ENCODE results near the gene LVRN. TPM values are rescaled to one million over a fixed set of nuclear protein-coding genes. Genes with fewer than 3 reads are reported as not detected.

Gene LVRN
- total and polyA plus RNA-seq, 2 of the 4 experiments (the other 2 are of a cell fraction) = 0.10 to 0.18 TPM

- Histone ChIP-seq H3K36me3 (ENCODE audit: control insufficient read depth, insufficient read depth, low read length) (no peaks in the 10 kb centered on the region), H4K91ac (ENCODE audit: insufficient read depth, low read depth, low read length) (no peak overlapping the region), H3K4me3 (ENCODE audit: insufficient read depth, low read depth, low read length) (no peak overlapping the region), H3K9ac (ENCODE audit: low read depth, low read length) (no peak overlapping the region), H3K27ac (ENCODE audit: insufficient read depth, low read length) (no peak overlapping the region), H3K4me1 (ENCODE audit: control insufficient read depth, insufficient read depth, low read length) (no peaks in the 10 kb centered on the region), H3K14ac (replicated peaks; ENCODE audit: low read depth, low read length) (no peak overlapping the region), H2AK9ac (replicated peaks; ENCODE audit: low read depth, low read length, poor library complexity) (no peak overlapping the region), H3K23ac (ENCODE audit: low read depth, low read length) (no peak overlapping the region), H3K9me1 (ENCODE audit: insufficient read depth, low read length) (no peaks in the 10 kb centered on the region), H4K5ac (ENCODE audit: low read depth, low read length) (no peak overlapping the region), H3K9me3 (ENCODE audit: control insufficient read depth, insufficient read depth, low read length) (no peaks in the 10 kb centered on the region), H2BK15ac (ENCODE audit: low read depth, low read length) (no peak overlapping the region), H4K8ac (ENCODE audit: low read depth in 2 of 2, low read length in 2 of 2) (no peak overlapping the region), H3K79me1 (ENCODE audit: low read depth in 1 of 2, low read length in 2 of 2) (no peaks in the 10 kb centered on the region), H3K56ac (ENCODE audit: extremely low read depth, insufficient read depth, low read length) (no peak overlapping the region), H3K27me3 (ENCODE audit: control insufficient read depth, insufficient read depth, low read length) (peaks cover 3% of the 10 kb centered on the region; the same call in 1 of the 2 replicates), H2BK20ac (ENCODE audit: low read depth, low read length) (no peak overlapping the region), H2AK5ac (ENCODE audit: low read depth, low read length) (no peak overlapping the region), H3K18ac (ENCODE audit: low read depth, low read length) (no peak overlapping the region), H4K20me1 (ENCODE audit: insufficient read depth, low read length) (no peaks in the 10 kb centered on the region), H2BK120ac (ENCODE audit: low read depth, low read length) (no peak overlapping the region), H3K4me2 (ENCODE audit: low read depth, low read length) (no peak overlapping the region), H2AFZ (replicated peaks; ENCODE audit: low read length, poor library complexity) (no peak overlapping the region), H3K4ac (ENCODE audit: low read depth, low read length) (no peak overlapping the region), H2BK5ac (ENCODE audit: low read depth, low read length, poor library complexity, severe bottlenecking) (no peak overlapping the region)
- DNase-seq (peak; percentile 72), ATAC-seq (ENCODE audit: low read depth) (peak; percentile 66)
- no peak for TF ChIP-seq RCOR1 (IDR thresholded peaks at IDR 0.05; ENCODE audit: insufficient replicate concordance, low read length)
- no peak for TF ChIP-seq USF2 (IDR thresholded peaks at IDR 0.05; ENCODE audit: low read depth, low read length)
- TF ChIP-seq RAD21 (IDR thresholded peaks at IDR 0.05; ENCODE audit: low read length) = peak; percentile 82
- no peak for TF ChIP-seq ELK1 (IDR thresholded peaks at IDR 0.05; ENCODE audit: borderline replicate concordance, low read depth, low read length)
- TF ChIP-seq SMC3 (IDR thresholded peaks at IDR 0.05; ENCODE audit: low read depth, low read length) = peak; percentile 86
- no peak for TF ChIP-seq POLR2A (IDR thresholded peaks at IDR 0.05; ENCODE audit: low read depth, low read length)
- peak; percentile 87 for TF ChIP-seq CTCF (conservative IDR thresholded peaks at IDR 0.05; ENCODE audit: low read depth, low read length)
- TF ChIP-seq FOS (IDR thresholded peaks at IDR 0.05; ENCODE audit: low read depth, low read length) = no peak
- TF ChIP-seq MXI1 (IDR thresholded peaks at IDR 0.05; ENCODE audit: borderline replicate concordance, low read depth, low read length) = no peak
- BruUV-seq (replicated peaks) = no TSS peak
- dilution Hi-C loops (cut with HindIII; ENCODE audit: low sequenced_read_pairs, unreplicated experiment) (no loop called here), in situ Hi-C loops (cut with MboI; ENCODE audit: low sequenced_read_pairs) (loop anchor here (5.0 to 25.0 kb wide), 2 partner anchors 176 to 756 kb away; no protein-coding TSS in a partner anchor), intact Hi-C loops (cut with micrococcal nuclease) (loop anchor here (1.0 to 5.0 kb wide), 3 partner anchors 180 to 434 kb away; partner anchors contain the start of genes AP3S1 and ATG12)
- POLR2A ChIA-PET (ENCODE audit: unreplicated experiment) = no interaction called here
- CTCF ChIA-PET = interaction anchor here (0.6 to 1.8 kb wide), 5 partner anchors 15 to 433 kb away, joined by 3 to 9 read pairs (median 4); no protein-coding TSS in a partner anchor
- WGBS, 2 experiments (ENCODE audit: extremely low coverage in 2 of 2, insufficient read length in 1 of 2) = no CpG with 5 or more reads among the region's 4 CpGs
These were observed 105.9 kb downstream of the LVRN start for GRCh38 chr5:116068028-116068632.
